Stimulated activated CD8-positive, alpha-beta memory T cell treated with anti-CD3 and anti-CD28 coated beads, Interleukin-7, amount 100 ng/mL, for 1 hour (primary cell): ENCODE measurements around the gene C9orf57.
"Not testable (repeated sequence)": the region's sequence is repeated elsewhere in the genome, so short reads cannot be mapped to it uniquely, and the experiment has no call there.

Experiments
- DNase-seq, 2 donors: peaks; one replicate each; pipeline ENCODE4 v3.0.0-alpha.2; 2020; ENCODE audit warnings: low read depth in 2 of 2

Gene C9orf57

GRCh38 chr9:72023596-72023995, 36.8 kb downstream of the C9orf57 start:
- no peak for DNase-seq

DNA sequence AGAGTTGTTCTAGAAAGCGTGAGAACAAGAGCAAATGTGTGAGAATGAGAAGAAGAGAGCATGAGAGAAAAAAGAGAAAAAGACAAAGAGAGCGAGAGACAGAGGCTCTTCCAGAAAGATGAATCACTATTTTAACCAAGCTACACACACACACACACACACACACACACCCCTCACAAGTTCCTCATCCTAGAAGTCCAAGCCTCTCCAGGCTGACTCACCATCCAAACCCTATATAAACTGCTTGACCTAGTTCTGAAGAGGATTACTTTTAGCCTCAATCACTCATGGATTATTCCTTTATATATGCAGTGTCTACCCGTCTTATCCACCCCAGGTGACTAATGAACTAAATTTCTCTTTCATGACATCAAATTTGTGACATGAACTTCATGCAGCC, 37.6 kb downstream of the C9orf57 start:
- no peak for DNase-seq

GRCh38 chr9:72013292-72013760, 47.1 kb downstream of the C9orf57 start:
- DNase-seq: no peak

DNA sequence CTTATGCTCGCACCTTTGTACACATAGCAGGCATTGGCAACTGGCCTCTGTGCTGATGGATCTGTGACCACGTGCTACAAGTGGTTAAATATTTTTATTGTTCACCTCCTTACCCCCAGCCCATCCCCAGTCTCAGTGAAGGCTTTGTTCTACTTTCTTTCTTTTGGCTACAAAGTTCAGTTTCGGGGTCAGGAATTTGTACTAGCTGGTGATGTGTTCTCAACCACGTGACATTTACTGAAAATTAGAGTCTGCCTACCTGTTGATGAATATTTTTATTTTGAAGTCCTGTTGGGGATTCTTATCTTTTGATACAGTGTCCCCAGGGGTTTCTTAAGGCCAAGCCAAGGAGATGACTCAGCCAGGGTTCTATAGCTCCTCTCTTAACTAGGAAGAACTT, 47.8 kb downstream of the C9orf57 start:
- no peak for DNase-seq

DNA sequence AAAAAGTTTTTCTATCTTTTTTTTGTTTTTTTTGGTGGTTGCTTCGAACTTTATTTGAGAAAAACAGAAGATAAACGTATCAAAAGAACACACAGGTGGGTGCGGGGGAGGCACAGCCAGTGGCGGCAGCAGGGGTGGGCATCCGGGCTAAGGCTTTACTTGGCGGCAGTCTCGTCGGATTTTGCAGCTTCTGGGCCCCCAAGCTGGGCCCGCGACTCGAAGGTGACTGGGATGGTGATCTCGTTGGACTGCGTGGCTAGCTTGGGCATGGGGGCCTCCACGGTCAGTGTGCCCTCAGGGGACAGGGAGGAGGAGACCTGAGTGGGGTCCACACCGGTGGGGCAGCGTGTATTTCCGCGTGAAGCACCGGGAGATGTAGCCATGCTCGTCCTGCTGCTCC, 52.7 kb downstream of the C9orf57 start:
- DNase-seq: not testable (repeated sequence)

GRCh38 chr9:72006501-72006900, 53.9 kb downstream of the C9orf57 start:
- no peak for DNase-seq

- DNase-seq: no peak
Observed at GRCh38 chr9:72005451-72005850, 55.0 kb downstream of the C9orf57 start.
